Heart right ventricle (tissue), 16 donors: ENCODE measurements around the gene PRKAR2B. TPM values are rescaled to one million over a fixed set of nuclear protein-coding genes. Genes with fewer than 3 reads are reported as not detected.
A peak's percentile ranks its signal among the peaks of the same experiment; 100 is the strongest.

ENCODE experiments used
- ATAC-seq, 8 donors: fragments of 200-7000 bp; cut with Tn5 transposase; one replicate each; pipeline ENCODE4 v1.9.1; 2020; ENCODE audit warnings: mild to moderate bottlenecking in 8 of 8, moderate library complexity in 8 of 8, moderate number of reproducible peaks in 1 of 8
- DNase-seq, 2 donors: peaks; one replicate each; pipeline ENCODE4 v3.0.0-alpha.2; 2020
- H3K27ac ChIP-seq, 10 donors: fragments of 200-600 bp; sonication (generic) in 2 of 10; one replicate each; pipeline versions ENCODE4 v1.5.0 to v1.8.0; 2020 to 2022; ENCODE audit warnings: mild to moderate bottlenecking in 3 of 10
- H3K27me3 ChIP-seq, 7 donors: fragments of 200-600 bp; one replicate each; pipeline ENCODE4 v1.8.0; 2021 to 2022; ENCODE audit warnings: mild to moderate bottlenecking in 2 of 7
- H3K36me3 ChIP-seq, 9 donors: fragments of 200-600 bp; sonication (generic) in 1 of 9; one replicate each; pipeline versions ENCODE4 v1.5.0 to v1.8.0; 2020 to 2022; ENCODE audit warnings: mild to moderate bottlenecking in 2 of 9
- H3K4me1 ChIP-seq, 9 donors: fragments of 200-600 bp; sonication (generic) in 1 of 9; one replicate each; pipeline versions ENCODE4 v1.5.0 to v1.8.0; 2020 to 2022; ENCODE audit warnings: mild to moderate bottlenecking in 4 of 9
- H3K4me3 ChIP-seq, 10 donors: fragments of 200-600 bp; sonication (generic) in 2 of 10; one replicate each; pipeline versions ENCODE4 v1.5.0 to v1.8.0; 2020 to 2022; ENCODE audit warnings: mild to moderate bottlenecking in 7 of 10, moderate library complexity in 2 of 10
- H3K9me3 ChIP-seq, 11 donors: fragments of 200-600 bp in 10 of 11; sonication (generic) in 2 of 11; one replicate each; pipeline versions ENCODE4 v1.5.0 to v1.8.0; 2013 to 2022; ENCODE audit warnings: mild to moderate bottlenecking in 2 of 11, control low read depth in 1 of 11, moderate library complexity in 1 of 11
- WGBS, 2 donors: extraction: QIAGEN DNeasy Blood & Tissue Kit; methylation state at CpG; one replicate each; pipeline ENCODE4 v1.1.7; 2013; ENCODE audit warnings: inconsistent platforms in 1 of 2; 5-methylcytosine and 5-hydroxymethylcytosine counted together
- intact Hi-C, 10 donors: fragments of 100-400 bp; cut with DNase I; formaldehyde crosslinking; loops; one replicate each; pipeline versions ENCODE4 v1.11.1 to v1.14.2; 2022
- polyA plus RNA-seq, 2 donors: library from polyadenylated mRNA; stranded (reverse); fragments of 200-250 nt; gene quantifications; one replicate each; pipeline ENCODE4 v1.2.3, GENCODE V29; 2013
- total RNA-seq, 10 donors: library from RNA; stranded (reverse); fragmentation: NEBNext Ultra II Directional in 3 of 10; extraction: Animal tissue kit (Norgen Biotek cat#: 25700) in 3 of 10; gene quantifications; one replicate each; pipeline versions ENCODE4 v1.2.1 to v1.2.4, GENCODE V29; 2021 to 2023
- TF ChIP-seq, protein P1 (sequence below), 9 donors: fragments of 200-600 bp; sonication (generic) in 2 of 9; IDR thresholded peaks; one replicate each; pipeline versions ENCODE4 v1.5.0 to v1.8.0; 2021 to 2022; ENCODE audit warnings: antibody characterized with exemption in 9 of 9, mild to moderate bottlenecking in 5 of 9, moderate library complexity in 1 of 9
- donor health status: Arrhythmogenic right ventricular cardiomyopathy.
- donor health status: ischemic (EF 13 %, LVEDD 7.1; RV severe dilation, severe dysfunction).
- donor health status: healthy with polysubstance abuse.
- donor health status: DM: no; HTN: yes; CAD: no.
- donor health status: DM: no; HTN: no; CAD: no.
- donor health status: ischemic (EF 25% LVEDD 6.9; RV normal size, moderate dysfunction).
- donor health status: ischemic (EF 25% LVEDD 5.7; RV mildly dilated, moderate dysfunction).
- donor health status: healthy.
- donor health status: DM: yes; HTN: yes; CAD: no.
- donor health status: Ischemic cardiomyopathy.
- donor health status: ischemic (EF 35%, LVEDD 5.7; RV mildly dilated, moderate dysfunction).
- donor health status: nonischemic (EF 11% LVEDD 7.7; RV severe dilation, severe dysfunction).
- donor health status: DM: yes; HTN: yes; CAD: no.
- donor health status: PGD.
- donor health status: ischemic (EF 29% LVEDD 5.4; RV normal size, mild dysfunction).
- donor health status: nonischemic (EF 23%, LVEDD 6.1; RV moderate dilation, normal function).

PRKAR2B gene
- total and polyA plus RNA-seq, 12 donors, result 5.4 to 42.5 (median 24.6) TPM

- Histone ChIP-seq H3K4me3 (no peak overlapping the region), H3K36me3 (no peaks in the 10 kb centered on the region), H3K9me3 (no peaks in the 10 kb centered on the region), H3K27me3 (no peaks in the 10 kb centered on the region), H3K27ac (peak overlapping the region in 8 of 10 donors; percentile 48 to 80 (median 74)), H3K4me1 (peaks cover 0 to 27% (median 13%) of the 10 kb centered on the region in 9 donors)
- intact Hi-C loops, result no loop called here
- TF ChIP-seq, protein P1, sequence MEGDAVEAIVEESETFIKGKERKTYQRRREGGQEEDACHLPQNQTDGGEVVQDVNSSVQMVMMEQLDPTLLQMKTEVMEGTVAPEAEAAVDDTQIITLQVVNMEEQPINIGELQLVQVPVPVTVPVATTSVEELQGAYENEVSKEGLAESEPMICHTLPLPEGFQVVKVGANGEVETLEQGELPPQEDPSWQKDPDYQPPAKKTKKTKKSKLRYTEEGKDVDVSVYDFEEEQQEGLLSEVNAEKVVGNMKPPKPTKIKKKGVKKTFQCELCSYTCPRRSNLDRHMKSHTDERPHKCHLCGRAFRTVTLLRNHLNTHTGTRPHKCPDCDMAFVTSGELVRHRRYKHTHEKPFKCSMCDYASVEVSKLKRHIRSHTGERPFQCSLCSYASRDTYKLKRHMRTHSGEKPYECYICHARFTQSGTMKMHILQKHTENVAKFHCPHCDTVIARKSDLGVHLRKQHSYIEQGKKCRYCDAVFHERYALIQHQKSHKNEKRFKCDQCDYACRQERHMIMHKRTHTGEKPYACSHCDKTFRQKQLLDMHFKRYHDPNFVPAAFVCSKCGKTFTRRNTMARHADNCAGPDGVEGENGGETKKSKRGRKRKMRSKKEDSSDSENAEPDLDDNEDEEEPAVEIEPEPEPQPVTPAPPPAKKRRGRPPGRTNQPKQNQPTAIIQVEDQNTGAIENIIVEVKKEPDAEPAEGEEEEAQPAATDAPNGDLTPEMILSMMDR (IDR thresholded peaks at IDR 0.05), result no peak
- DNase-seq (peak in 1 of 2 donors; percentile 46), ATAC-seq (peak; percentile 85 to 98 (median 96))
- 32 to 45% methylated on average over 6 of the region's 6 CpGs for WGBS, 2 donors
These were observed 37.3 kb upstream of the PRKAR2B start for GRCh38 chr7:107007007-107007891.

DNA sequence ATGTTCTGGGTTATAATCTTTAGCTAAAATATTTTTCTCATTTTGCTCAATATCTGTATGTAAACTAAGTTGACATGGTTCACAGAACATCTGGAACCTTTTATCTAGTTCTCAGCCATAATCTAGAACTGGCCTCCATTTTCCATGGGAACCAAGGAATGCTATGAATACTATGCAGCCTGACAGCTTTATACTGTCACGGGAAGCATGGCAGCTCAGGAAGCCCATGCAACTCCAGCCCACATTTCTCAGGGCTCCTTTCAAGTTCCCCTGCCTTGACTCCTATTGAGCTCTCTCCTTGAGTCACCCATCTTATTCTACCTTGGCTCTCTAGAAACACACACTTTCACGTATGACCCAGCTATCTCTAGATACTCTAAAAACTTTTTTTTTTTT, 36.6 kb upstream of the PRKAR2B start:
- ATAC-seq, result peak in 5 of 8 donors; percentile 13 to 42 (median 29)
- peak overlapping the region in 8 of 10 donors; percentile 43 to 80 (median 70) for H3K27ac ChIP-seq
- WGBS, 2 donors, result 24 to 38% methylated on average over 2 of the region's 2 CpGs

DNA sequence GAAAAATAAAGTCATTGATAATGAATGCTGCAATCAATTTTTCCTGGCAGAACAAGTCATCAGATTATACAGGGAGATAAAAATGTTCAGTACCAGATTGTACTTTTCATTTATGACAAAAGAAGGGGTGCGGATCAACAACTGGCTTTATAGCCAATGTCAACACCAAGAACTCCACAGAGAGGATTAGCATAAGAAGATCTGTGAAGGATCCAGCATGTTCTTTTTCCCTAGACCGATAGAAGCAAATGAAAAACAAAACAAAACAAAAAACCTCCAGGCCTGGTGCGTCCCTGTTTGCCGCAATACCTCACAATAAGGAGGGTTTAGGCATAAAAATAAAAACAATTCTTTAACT, 34.7 kb upstream of the PRKAR2B start:
- intact Hi-C loops, result no loop called here
- Histone ChIP-seq H3K4me1 (peaks cover 0 to 34% (median 13%) of the 10 kb centered on the region in 9 donors), H3K27ac (peak overlapping the region in 1 of 10 donors; percentile 46)

More for the DNA sequence above, 36.6 kb upstream of the PRKAR2B start:
- intact Hi-C loops, result no loop called here
- H3K9me3 ChIP-seq, result no peaks in the 10 kb centered on the region
- H3K4me1 ChIP-seq, result peaks cover 0 to 27% (median 13%) of the 10 kb centered on the region in 9 donors
- TF ChIP-seq, protein P1 (IDR thresholded peaks at IDR 0.05), result no peak
- H3K4me3 ChIP-seq, result no peak overlapping the region
- H3K27me3 ChIP-seq, result no peaks in the 10 kb centered on the region
- no peaks in the 10 kb centered on the region for H3K36me3 ChIP-seq
- no peak for DNase-seq

DNA sequence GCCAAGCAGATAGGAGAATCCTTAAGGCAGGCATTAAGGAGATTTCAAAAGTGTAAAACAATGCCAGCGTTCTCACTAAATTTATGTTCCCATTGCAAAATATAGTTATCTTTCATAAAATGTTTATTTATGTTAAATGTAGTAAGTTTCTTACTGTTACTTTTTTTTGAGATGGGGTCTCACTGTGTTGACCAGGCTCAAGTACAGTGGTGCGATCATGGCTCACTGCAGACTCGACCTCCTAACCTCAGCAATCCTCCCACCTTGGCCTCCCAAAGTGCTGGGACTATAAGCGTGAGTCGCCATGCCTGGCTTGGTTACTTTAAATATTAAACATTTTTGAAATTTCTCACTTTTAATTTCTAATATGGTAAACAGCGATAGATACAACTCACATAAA, 31.8 kb upstream of the PRKAR2B start:
- Histone ChIP-seq H3K36me3 (no peaks in the 10 kb centered on the region), H3K4me3 (no peak overlapping the region), H3K4me1 (peaks cover 0 to 23% (median 6%) of the 10 kb centered on the region in 9 donors), H3K9me3 (no peaks in the 10 kb centered on the region), H3K27me3 (no peaks in the 10 kb centered on the region), H3K27ac (no peak overlapping the region)
- ATAC-seq, result no peak
- TF ChIP-seq, protein P1 (IDR thresholded peaks at IDR 0.05), result no peak
- 87 to 93% methylated on average over 6 of the region's 6 CpGs for WGBS, 2 donors
- no peak for DNase-seq
- intact Hi-C loops, result no loop called here

More for the DNA sequence above, 34.7 kb upstream of the PRKAR2B start:
- no peak for DNase-seq
- TF ChIP-seq, protein P1 (IDR thresholded peaks at IDR 0.05), result no peak
- no peak for ATAC-seq
- peak overlapping the region in 1 of 10 donors; percentile 17 for H3K4me3 ChIP-seq
- H3K36me3 ChIP-seq, result no peaks in the 10 kb centered on the region
- 50 to 58% methylated on average over 4 of the region's 4 CpGs for WGBS, 2 donors
- no peaks in the 10 kb centered on the region for H3K27me3 ChIP-seq
- H3K9me3 ChIP-seq, result no peaks in the 10 kb centered on the region
